Central memory CD8-positive, alpha-beta T cell (primary cell): ENCODE results near the gene PIK3CA.
"Not testable (repeated sequence)": the region's sequence is repeated elsewhere in the genome, so short reads cannot be mapped to it uniquely, and the experiment has no call there.

Experiments
- ATAC-seq: fragments of 150-1000 bp; cut with Tn5 transposase; replicated peaks from 2 replicates; pipeline ENCODE4 v1.10.0; 2022; ENCODE audit warnings: mild to moderate bottlenecking, moderate FRiP score, moderate number of reproducible peaks; ENCODE audit not compliant: poor library complexity, severe bottlenecking; ENCODE audit errors: extremely low read depth
- DNase-seq, 2 donors: peaks; one replicate each; pipeline ENCODE4 v3.0.0; 2021; ENCODE audit warnings: low spot score in 2 of 2
- H3K27ac Mint-ChIP-seq: one replicate; pipeline ENCODE4 v1.8.0; 2022; ENCODE audit warnings: low read depth, mild to moderate bottlenecking, moderate library complexity, mixed read lengths
- H3K27me3 Mint-ChIP-seq: one replicate; pipeline ENCODE4 v1.8.0; 2022; ENCODE audit warnings: mixed read lengths
- H3K36me3 Mint-ChIP-seq: one replicate; pipeline ENCODE4 v1.8.0; 2022; ENCODE audit warnings: mild to moderate bottlenecking, moderate library complexity, mixed read lengths; ENCODE audit not compliant: insufficient read depth
- H3K4me1 Mint-ChIP-seq: one replicate; pipeline ENCODE4 v1.8.0; 2022; ENCODE audit warnings: mixed read lengths
- H3K4me3 Mint-ChIP-seq: one replicate; pipeline ENCODE4 v1.8.0; 2022; ENCODE audit warnings: mild to moderate bottlenecking, moderate library complexity, mixed read lengths
- H3K9me3 Mint-ChIP-seq: one replicate; pipeline ENCODE4 v1.8.0; 2022; ENCODE audit warnings: mixed read lengths

The PIK3CA gene

DNA sequence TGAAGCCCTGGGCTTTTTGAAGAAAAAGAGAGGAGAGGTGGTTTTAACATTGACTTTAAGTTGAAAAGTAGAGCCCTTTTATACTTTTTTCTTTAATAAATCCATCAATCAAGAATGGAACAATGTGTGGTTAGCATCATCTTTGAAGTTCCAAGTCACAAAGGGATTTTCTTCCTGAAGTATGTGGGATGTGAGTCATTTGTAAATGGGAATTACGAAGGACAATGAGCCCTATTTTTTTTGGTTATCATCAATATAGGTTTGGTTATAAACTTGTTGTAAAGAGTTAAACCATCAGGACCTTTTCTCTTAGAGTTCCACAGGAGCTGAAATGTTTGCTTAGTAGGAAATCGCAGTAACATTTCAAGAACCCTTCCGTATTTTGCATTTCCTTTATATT, 38.3 kb downstream of the PIK3CA start:
- Mint-ChIP-seq H3K36me3 (peaks cover 2% of the 10 kb centered on the region), H3K27ac (no peak overlapping the region), H3K27me3 (no peaks in the 10 kb centered on the region), H3K4me3 (no peak overlapping the region), H3K4me1 (peaks cover 57% of the 10 kb centered on the region), H3K9me3 (no peaks in the 10 kb centered on the region)
- ATAC-seq (no peak), DNase-seq (no peak)

DNA sequence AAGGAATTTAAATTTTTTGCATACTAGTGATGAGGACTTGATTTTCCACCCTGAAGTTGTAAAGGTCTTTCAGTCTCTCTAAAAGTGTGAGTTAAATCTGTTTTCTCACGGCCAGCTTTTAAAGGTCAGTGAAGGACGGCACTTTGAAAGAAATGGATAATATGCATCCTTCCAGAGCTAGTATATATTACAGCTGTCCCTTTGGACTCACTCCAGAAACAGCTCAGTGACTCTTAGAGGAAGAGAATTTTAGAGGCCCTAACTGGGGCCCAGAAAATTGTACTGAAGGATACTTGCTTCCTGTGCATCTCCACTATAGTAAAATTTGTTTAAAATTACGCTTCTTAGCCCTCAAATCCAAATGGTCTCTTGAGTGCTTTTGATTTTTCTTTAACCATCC, 41.6 kb downstream of the PIK3CA start:
- Mint-ChIP-seq H3K27me3 (no peaks in the 10 kb centered on the region), H3K4me3 (no peak overlapping the region), H3K27ac (no peak overlapping the region), H3K36me3 (peaks cover 2% of the 10 kb centered on the region), H3K9me3 (no peaks in the 10 kb centered on the region), H3K4me1 (peaks cover 48% of the 10 kb centered on the region)
- DNase-seq (no peak), ATAC-seq (no peak)

- Mint-ChIP-seq H3K36me3 (peaks cover 2% of the 10 kb centered on the region), H3K4me1 (peaks cover 48% of the 10 kb centered on the region), H3K9me3 (no peaks in the 10 kb centered on the region), H3K27ac (no peak overlapping the region), H3K27me3 (no peaks in the 10 kb centered on the region), H3K4me3 (no peak overlapping the region)
- DNase-seq: no peak
- ATAC-seq: no peak
These were observed 42.4 kb downstream of the PIK3CA start for GRCh38 chr3:179190581-179190980.

DNA sequence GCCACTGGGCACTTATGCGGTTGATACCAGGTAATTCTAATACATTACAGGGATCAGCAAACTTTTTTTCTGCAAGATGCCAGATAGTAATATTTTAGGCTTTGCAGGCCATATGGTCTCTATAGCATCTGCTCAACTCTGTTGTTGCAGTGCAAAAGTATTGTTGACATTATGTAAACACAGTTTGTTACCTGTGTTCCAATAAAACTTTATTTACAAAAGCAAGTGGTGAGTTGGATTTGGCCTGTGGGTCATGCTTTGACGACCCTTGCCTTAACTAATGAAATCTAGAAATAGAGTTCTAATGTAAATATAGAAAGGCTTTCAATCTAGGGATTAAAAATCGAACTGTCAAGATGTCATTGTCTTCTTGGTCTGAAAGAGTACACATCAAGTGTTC, 44.4 kb downstream of the PIK3CA start:
- H3K9me3 Mint-ChIP-seq: no peaks in the 10 kb centered on the region
- ATAC-seq: no peak
- no peak overlapping the region for H3K4me3 Mint-ChIP-seq
- H3K27ac Mint-ChIP-seq: no peak overlapping the region
- H3K27me3 Mint-ChIP-seq: no peaks in the 10 kb centered on the region
- DNase-seq: no peak
- H3K4me1 Mint-ChIP-seq: peaks cover 60% of the 10 kb centered on the region
- H3K36me3 Mint-ChIP-seq: peaks cover 4% of the 10 kb centered on the region

GRCh38 chr3:179194931-179195330, 46.8 kb downstream of the PIK3CA start:
- peaks cover 63% of the 10 kb centered on the region for H3K4me1 Mint-ChIP-seq
- DNase-seq (no peak), ATAC-seq (no peak)
- no peak overlapping the region for H3K4me3 Mint-ChIP-seq
- H3K36me3 Mint-ChIP-seq: peaks cover 7% of the 10 kb centered on the region
- H3K27me3 Mint-ChIP-seq: no peaks in the 10 kb centered on the region
- H3K9me3 Mint-ChIP-seq: no peaks in the 10 kb centered on the region
- peak overlapping the region; percentile 60 for H3K27ac Mint-ChIP-seq

GRCh38 chr3:179196098-179196497, 47.9 kb downstream of the PIK3CA start:
- no peaks in the 10 kb centered on the region for H3K27me3 Mint-ChIP-seq
- no peaks in the 10 kb centered on the region for H3K9me3 Mint-ChIP-seq
- peaks cover 51% of the 10 kb centered on the region for H3K4me1 Mint-ChIP-seq
- H3K27ac Mint-ChIP-seq: peak overlapping the region; percentile 84
- no peak for DNase-seq
- ATAC-seq: peak; percentile 78
- H3K4me3 Mint-ChIP-seq: no peak overlapping the region
- H3K36me3 Mint-ChIP-seq: peaks cover 10% of the 10 kb centered on the region

DNA sequence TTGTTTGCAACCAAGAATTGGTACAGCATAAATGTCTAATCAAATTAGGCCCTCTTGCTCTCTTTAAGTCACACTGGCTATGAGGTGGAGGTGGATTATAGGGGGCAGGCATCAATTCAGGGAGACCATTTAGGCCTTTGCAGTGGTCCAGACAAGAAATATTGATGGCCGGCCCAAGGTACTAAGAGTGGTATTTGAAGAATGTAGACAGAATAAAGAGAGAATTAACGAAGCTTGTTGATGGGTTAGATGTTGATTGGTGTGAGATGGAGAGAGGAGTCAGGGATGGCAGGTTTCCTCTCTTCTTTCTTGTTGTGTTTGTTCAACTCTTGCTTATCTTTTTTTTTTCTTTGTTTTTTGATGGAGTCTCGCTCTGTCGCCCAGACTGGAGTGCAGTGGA, 48.5 kb downstream of the PIK3CA start:
- no peak overlapping the region for H3K4me3 Mint-ChIP-seq
- DNase-seq (no peak), ATAC-seq (no peak)
- H3K27ac Mint-ChIP-seq: peak overlapping the region; percentile 84
- no peaks in the 10 kb centered on the region for H3K27me3 Mint-ChIP-seq
- peaks cover 51% of the 10 kb centered on the region for H3K4me1 Mint-ChIP-seq
- peaks cover 15% of the 10 kb centered on the region for H3K36me3 Mint-ChIP-seq
- no peaks in the 10 kb centered on the region for H3K9me3 Mint-ChIP-seq

DNA sequence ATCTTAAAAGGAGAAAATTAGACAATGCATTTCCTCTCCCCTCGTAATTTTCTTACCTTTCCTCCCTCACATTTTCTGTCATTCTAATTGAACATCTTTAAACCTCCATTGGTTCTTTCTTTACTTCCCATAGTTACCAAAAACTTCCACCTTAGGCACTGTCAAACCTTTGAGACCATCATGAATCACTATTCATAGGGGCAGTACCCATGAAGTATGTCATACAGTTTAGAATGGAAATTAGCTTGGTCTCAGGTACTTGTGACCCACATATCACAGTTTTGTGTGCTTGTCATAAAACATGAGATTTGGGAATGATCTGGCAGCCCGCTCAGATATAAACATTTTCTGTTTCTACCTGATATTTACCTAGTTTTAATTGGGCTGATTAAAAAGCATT, 52.6 kb downstream of the PIK3CA start:
- no peaks in the 10 kb centered on the region for H3K9me3 Mint-ChIP-seq
- no peak overlapping the region for H3K27ac Mint-ChIP-seq
- H3K36me3 Mint-ChIP-seq: peaks cover 40% of the 10 kb centered on the region

GRCh38 chr3:179215550-179215949, 67.4 kb downstream of the PIK3CA start:
- not testable (repeated sequence) for H3K27me3 Mint-ChIP-seq, DNase-seq, H3K4me1 Mint-ChIP-seq, H3K9me3 Mint-ChIP-seq, H3K27ac Mint-ChIP-seq, ATAC-seq, H3K4me3 Mint-ChIP-seq
- peaks cover 12% of the 10 kb centered on the region for H3K36me3 Mint-ChIP-seq

More for the DNA sequence above, 52.6 kb downstream of the PIK3CA start:
- peaks cover 21% of the 10 kb centered on the region for H3K4me1 Mint-ChIP-seq
- DNase-seq (no peak), ATAC-seq (no peak)
- no peaks in the 10 kb centered on the region for H3K27me3 Mint-ChIP-seq
- H3K4me3 Mint-ChIP-seq: no peak overlapping the region

DNA sequence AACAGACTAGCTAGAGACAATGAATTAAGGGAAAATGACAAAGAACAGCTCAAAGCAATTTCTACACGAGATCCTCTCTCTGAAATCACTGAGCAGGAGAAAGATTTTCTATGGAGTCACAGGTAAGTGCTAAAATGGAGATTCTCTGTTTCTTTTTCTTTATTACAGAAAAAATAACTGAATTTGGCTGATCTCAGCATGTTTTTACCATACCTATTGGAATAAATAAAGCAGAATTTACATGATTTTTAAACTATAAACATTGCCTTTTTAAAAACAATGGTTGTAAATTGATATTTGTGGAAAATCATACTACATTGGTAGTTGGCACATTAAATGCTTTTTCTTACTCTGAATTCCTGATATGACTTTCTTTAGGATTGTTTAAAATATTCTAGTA, 70.1 kb downstream of the PIK3CA start:
- H3K4me3 Mint-ChIP-seq, ATAC-seq, H3K27me3 Mint-ChIP-seq, H3K9me3 Mint-ChIP-seq, DNase-seq, H3K27ac Mint-ChIP-seq, H3K4me1 Mint-ChIP-seq: not testable (repeated sequence)
- H3K36me3 Mint-ChIP-seq: peaks cover 12% of the 10 kb centered on the region

GRCh38 chr3:179223548-179223947, 75.4 kb downstream of the PIK3CA start:
- ATAC-seq (no peak), DNase-seq (no peak)
- Mint-ChIP-seq H3K36me3 (peaks cover 28% of the 10 kb centered on the region), H3K27ac (no peak overlapping the region), H3K4me1 (no peaks in the 10 kb centered on the region), H3K27me3 (no peaks in the 10 kb centered on the region), H3K9me3 (no peaks in the 10 kb centered on the region), H3K4me3 (no peak overlapping the region)

DNA sequence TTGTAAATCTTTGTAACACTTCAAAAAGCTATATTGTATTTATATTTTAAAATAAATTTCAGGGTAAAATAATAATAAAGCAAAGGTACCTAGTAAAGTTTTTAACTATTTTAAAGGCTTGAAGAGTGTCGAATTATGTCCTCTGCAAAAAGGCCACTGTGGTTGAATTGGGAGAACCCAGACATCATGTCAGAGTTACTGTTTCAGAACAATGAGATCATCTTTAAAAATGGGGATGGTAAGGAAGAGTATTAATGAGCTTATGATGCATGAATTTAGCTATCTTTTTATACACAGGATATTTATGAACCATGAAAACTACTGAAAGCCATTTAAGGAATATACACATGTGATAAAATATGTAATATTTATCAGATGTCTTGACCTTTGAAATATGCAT, 76.4 kb downstream of the PIK3CA start:
- Mint-ChIP-seq H3K9me3 (no peaks in the 10 kb centered on the region), H3K36me3 (peaks cover 25% of the 10 kb centered on the region), H3K27ac (no peak overlapping the region), H3K27me3 (no peaks in the 10 kb centered on the region), H3K4me3 (no peak overlapping the region), H3K4me1 (no peaks in the 10 kb centered on the region)
- ATAC-seq: no peak
- DNase-seq: no peak

- H3K9me3 Mint-ChIP-seq: no peaks in the 10 kb centered on the region
- DNase-seq: no peak
- no peak for ATAC-seq
- no peak overlapping the region for H3K27ac Mint-ChIP-seq
- H3K27me3 Mint-ChIP-seq: no peaks in the 10 kb centered on the region
- H3K4me3 Mint-ChIP-seq: no peak overlapping the region
- no peaks in the 10 kb centered on the region for H3K4me1 Mint-ChIP-seq
- peaks cover 37% of the 10 kb centered on the region for H3K36me3 Mint-ChIP-seq
These were observed 79.2 kb downstream of the PIK3CA start for GRCh38 chr3:179227349-179227748.

DNA sequence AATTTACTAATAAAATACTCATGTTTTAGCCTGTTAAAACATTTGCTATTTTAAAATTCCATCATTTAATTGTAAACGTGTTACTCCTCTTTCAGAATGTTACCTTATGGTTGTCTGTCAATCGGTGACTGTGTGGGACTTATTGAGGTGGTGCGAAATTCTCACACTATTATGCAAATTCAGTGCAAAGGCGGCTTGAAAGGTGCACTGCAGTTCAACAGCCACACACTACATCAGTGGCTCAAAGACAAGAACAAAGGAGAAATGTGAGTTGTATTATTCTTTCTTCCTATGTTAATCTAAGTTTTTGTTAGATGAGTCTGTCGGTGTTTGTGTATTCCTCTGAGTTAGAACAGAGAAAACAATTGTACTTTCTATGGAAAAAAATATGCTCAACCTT, 81.0 kb downstream of the PIK3CA start:
- no peaks in the 10 kb centered on the region for H3K27me3 Mint-ChIP-seq
- no peak for ATAC-seq
- DNase-seq: no peak
- H3K27ac Mint-ChIP-seq: no peak overlapping the region
- H3K4me1 Mint-ChIP-seq: no peaks in the 10 kb centered on the region
- H3K9me3 Mint-ChIP-seq: no peaks in the 10 kb centered on the region
- H3K36me3 Mint-ChIP-seq: peaks cover 43% of the 10 kb centered on the region
- H3K4me3 Mint-ChIP-seq: no peak overlapping the region
